ENCODE results near the gene WDR38.
"Not testable (repeated sequence)": the region's sequence is repeated elsewhere in the genome, so short reads cannot be mapped to it uniquely, and the experiment has no call there.

Gene WDR38

DNA sequence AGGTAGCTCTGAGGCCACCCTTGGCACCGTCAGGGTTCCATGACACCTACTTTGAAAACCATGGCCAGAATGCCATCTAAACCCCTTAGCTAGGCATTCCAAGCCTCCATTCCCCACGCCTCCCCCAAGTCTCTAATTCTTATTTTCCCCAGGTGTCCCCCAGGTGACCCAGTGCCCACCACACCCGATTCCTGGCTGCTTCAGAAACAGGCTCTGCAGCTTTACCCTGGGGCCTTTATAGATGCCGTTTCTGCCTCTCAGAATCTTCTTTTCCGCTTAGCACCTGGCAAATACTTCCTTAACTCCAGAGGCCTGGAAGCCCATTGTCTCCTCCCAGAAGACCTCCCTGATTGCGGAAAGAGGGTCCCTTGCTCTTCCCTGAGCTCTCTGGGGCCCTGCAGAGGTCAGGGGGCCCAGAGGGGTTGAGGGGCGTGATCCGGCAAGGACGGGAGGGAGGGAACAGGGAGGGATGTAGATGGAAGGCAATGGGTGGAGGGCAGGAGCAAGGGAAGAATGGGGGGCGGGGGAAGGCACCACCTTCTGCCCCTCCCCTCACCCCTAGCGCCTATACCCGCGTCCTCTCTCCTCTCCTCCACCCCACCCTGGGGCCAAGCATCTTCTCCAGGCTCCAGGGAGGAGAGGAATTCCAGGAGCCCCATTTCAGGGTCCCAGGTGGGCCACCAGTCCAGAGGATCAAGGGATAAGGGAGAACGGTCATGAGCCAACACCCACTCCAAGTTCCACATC is 12.0 kb upstream of the WDR38 start:
- no peaks in the 10 kb centered on the region for H3K36me3 Mint-ChIP-seq
- ATAC-seq (replicated peaks) = no peak
- DNase-seq = no peak
- H3K9me3 Mint-ChIP-seq = no peaks in the 10 kb centered on the region
- H3K4me3 Mint-ChIP-seq = no peak overlapping the region
- peaks cover 16 to 17% of the 10 kb centered on the region in 2 donors for H3K27me3 Mint-ChIP-seq
- H3K4me1 Mint-ChIP-seq = peaks cover 0 to 2% of the 10 kb centered on the region in 2 donors
- no peak overlapping the region for H3K27ac Mint-ChIP-seq

DNA sequence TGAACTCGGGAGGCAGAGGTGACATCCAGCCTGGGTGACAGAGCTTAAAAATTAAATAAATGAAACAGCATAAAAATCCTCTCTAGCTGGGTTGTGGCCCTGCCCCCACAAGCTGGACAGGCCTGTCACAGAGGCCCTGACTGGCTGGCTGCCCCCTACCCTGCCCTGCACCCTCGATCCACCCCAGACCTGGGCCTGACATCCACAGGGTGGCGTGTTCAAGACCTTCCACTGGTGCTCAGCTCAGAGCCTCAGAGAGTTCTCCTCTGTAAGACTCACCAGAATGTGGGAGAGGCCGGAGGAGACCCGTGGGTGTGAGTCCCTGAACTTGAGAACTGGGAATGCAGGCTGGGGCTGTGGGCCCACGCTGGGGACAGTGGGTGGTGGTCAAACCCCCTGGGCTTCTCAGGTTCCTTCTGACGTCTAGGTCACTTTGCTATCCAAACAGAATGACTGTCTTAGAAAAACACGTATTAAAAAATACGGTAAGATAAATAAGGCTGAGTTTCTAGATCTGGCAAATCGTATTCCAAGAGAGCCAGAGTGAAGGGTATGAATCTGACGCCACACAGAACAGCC is 9.7 kb upstream of the WDR38 start:
- ATAC-seq (replicated peaks) = no peak
- no peak overlapping the region for H3K4me3 Mint-ChIP-seq
- H3K27ac Mint-ChIP-seq = peak overlapping the region; percentile 31
- H3K27me3 Mint-ChIP-seq = peaks cover 0 to 6% of the 10 kb centered on the region in 2 donors
- no peaks in the 10 kb centered on the region for H3K36me3 Mint-ChIP-seq
- no peaks in the 10 kb centered on the region for H3K4me1 Mint-ChIP-seq
- no peak for DNase-seq
- no peaks in the 10 kb centered on the region for H3K9me3 Mint-ChIP-seq

DNA sequence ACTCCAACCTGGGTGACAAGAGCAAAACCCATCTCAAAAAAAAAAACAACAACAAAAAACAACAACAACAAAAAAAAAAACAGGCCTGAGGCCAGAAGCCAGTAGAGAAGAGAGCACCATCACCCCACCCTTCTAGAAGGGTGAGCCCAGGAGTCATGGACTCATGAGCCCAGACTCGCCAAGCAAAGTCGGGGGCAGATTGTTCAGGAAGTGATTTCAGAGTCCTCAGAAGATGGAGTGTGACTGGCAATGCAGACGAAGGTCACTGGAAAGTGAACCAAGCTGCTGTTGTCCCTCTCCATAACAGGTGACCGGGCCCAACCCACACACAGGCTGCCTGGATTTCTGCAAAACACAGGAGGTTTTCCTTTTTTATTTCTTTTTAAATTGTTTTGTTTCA is 9.0 kb upstream of the WDR38 start:
- H3K27me3 Mint-ChIP-seq = peaks cover 0 to 5% of the 10 kb centered on the region in 2 donors
- H3K4me3 Mint-ChIP-seq = no peak overlapping the region
- H3K4me1 Mint-ChIP-seq = no peaks in the 10 kb centered on the region

DNA sequence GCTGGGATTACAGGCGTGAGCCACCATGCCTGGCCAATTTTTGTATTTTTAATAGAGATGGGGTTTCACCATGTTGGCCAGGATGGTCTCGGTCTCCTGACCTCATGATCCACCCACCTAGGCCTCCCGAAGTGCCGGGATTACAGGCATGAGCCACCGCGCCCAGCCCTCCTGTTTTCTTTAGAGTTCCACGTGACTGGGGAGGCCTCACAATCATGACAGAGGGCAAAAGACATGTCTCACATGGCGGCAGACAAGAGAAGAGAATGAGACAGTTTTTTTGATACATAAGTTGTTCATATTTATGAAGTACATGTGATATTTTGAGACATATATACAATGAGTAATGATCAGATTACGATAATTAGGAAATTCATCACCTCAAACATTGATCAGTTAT is 6.8 kb upstream of the WDR38 start:
- not testable (repeated sequence) for H3K4me3 Mint-ChIP-seq; H3K9me3 Mint-ChIP-seq; H3K36me3 Mint-ChIP-seq; H3K27me3 Mint-ChIP-seq; ATAC-seq (replicated peaks); H3K4me1 Mint-ChIP-seq; H3K27ac Mint-ChIP-seq; DNase-seq

More for the DNA sequence above, 9.0 kb upstream of the WDR38 start:
- Mint-ChIP-seq H3K36me3 (no peaks in the 10 kb centered on the region), H3K9me3 (no peaks in the 10 kb centered on the region), H3K27ac (no peak overlapping the region)
- no peak for ATAC-seq (replicated peaks)
- DNase-seq = no peak

DNA sequence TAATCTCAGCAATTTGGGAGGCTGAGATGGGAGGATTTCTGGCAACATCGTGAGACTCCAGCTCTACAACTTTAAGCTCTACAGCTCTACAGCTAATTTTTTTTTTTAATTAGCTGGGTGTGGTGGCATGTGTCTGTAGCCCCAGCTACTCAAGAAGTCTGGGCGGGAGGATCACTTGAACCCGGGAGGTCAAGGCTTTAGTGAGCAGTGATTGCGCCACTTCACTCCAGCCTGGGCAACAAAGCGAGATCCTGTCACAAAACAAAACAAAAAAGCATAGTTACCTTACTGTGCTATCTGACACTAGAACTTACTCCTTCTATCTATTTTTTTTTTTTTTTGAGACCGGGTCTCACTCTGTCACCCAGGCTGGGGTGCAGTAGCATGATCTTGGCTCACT is 6.3 kb upstream of the WDR38 start:
- Mint-ChIP-seq H3K36me3 (no peaks in the 10 kb centered on the region), H3K4me3 (no peak overlapping the region), H3K27me3 (peaks cover 0 to 11% of the 10 kb centered on the region in 2 donors), H3K4me1 (no peaks in the 10 kb centered on the region), H3K9me3 (no peaks in the 10 kb centered on the region), H3K27ac (no peak overlapping the region)
- DNase-seq (no peak), ATAC-seq (replicated peaks) (no peak)

DNA sequence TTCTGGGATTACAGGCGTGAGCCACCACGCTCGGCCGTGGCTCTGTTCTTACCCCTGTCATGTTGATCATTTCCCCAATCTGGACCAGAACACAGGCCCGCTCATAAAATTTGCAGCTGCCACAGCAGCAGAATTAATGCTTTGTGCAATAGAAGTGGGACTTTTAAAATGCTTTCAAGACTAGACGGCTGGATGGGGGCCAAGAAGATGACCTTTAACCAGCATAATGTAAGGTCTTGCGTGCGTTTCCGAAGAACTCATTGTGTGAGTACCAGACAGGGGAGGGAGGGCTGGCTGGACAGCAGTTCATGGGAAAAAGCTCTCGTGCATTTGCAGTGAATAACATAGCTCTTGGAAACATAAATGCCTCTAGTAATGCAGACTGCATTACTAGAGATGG is 3.5 kb upstream of the WDR38 start:
- DNase-seq = no peak
- ATAC-seq (replicated peaks) = no peak
- Mint-ChIP-seq H3K4me1 (peaks cover 4 to 12% of the 10 kb centered on the region in 2 donors), H3K27me3 (peaks cover 0 to 11% of the 10 kb centered on the region in 2 donors), H3K4me3 (no peak overlapping the region), H3K9me3 (no peaks in the 10 kb centered on the region), H3K27ac (no peak overlapping the region), H3K36me3 (no peaks in the 10 kb centered on the region)

DNA sequence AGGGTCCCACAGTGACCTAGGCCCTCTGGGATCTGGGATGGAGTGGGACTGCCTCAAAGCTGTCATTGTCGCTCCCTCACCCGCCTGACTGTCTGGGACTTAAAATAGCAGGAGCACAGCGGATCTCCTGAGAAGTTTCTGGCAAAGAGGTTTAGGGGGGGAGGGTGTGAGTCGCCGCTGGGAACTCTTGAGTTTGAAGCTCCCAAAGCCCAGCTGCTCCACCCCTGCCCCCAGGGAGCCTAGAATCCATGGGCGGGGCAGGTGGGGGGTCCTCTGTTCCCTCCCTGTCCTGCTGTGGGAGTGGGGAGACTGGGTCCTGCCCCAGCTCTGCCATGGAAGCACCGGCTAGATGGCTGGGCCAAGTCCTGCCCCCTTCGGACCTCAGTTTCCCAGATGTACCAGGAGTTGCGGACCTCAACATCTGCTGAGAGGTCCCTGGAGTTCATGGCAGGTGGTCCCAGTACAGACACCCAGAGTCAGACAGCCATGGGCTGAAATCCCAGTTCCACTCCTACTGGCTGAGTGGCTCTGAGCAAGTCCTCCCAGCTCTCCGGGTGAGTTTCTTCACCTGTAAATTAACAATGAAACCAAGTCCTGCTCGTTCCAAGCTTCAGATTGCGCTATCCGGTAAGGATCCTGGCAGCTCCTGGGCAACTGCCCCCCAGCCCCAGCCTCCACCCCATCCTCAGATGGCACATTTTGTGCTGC is 985 bp upstream of the WDR38 start:
- peaks cover 7 to 24% of the 10 kb centered on the region in 2 donors for H3K4me1 Mint-ChIP-seq
- peaks cover 4 to 5% of the 10 kb centered on the region in 2 donors for H3K36me3 Mint-ChIP-seq
- H3K9me3 Mint-ChIP-seq = no peaks in the 10 kb centered on the region
- DNase-seq = no peak
- peak overlapping the region; percentile 69 to 85 for H3K4me3 Mint-ChIP-seq
- H3K27ac Mint-ChIP-seq = peak overlapping the region; percentile 62
- ATAC-seq (replicated peaks) = no peak
- peaks cover 0 to 11% of the 10 kb centered on the region in 2 donors for H3K27me3 Mint-ChIP-seq

DNA sequence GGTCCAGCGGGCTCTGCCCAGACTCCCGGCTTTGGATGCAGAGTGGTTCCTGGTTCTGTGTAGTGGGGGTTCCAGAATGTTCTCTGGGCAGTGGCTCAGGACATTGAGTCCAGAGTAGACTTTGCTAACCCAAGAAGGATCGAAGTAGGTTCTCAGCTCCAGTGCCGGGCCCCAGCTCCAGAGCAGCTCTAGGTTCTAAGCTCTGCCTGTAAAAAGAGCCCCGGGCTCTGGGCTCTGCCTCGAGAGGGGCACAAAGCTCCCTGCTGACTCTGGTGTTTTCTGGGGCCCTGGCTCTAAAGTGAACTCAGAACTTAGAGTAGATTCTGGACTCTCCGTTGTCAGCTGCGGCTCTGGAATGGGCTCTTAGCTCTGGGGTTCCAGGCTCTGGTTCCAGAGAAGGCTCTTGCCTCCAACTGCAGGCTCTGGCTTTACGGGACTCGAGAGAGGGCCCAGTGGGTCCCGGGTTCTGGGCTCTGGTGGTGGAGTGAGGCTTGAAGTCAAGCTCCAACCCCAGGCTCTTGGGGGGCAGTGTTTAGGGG is 414 bp downstream of the WDR38 start:
- no peaks in the 10 kb centered on the region for H3K9me3 Mint-ChIP-seq
- H3K27me3 Mint-ChIP-seq = peaks cover 0 to 11% of the 10 kb centered on the region in 2 donors
- no peak overlapping the region for H3K27ac Mint-ChIP-seq
- H3K4me3 Mint-ChIP-seq = peak overlapping the region; percentile 69 to 85
- no peak for ATAC-seq (replicated peaks)
- peaks cover 11 to 18% of the 10 kb centered on the region in 2 donors for H3K36me3 Mint-ChIP-seq
- peaks cover 18 to 38% of the 10 kb centered on the region in 2 donors for H3K4me1 Mint-ChIP-seq
- no peak for DNase-seq

DNA sequence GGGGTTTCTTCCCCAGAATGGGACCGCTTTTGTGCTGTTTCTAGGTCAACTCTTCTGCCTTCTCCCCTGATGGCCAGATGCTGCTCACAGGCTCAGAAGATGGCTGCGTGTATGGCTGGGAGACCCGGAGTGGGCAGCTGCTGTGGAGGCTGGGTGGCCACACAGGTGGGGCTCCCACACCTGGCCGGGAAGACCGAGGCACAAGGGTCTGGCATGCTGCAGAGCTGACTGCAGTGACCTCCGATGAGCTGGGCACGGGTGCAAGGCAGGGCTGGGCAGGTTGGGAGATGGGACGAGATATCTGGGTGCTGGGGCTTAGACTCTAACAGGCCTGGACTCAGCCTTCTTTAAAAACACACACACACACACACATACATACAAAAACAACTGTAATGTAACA is 901 bp downstream of the WDR38 start:
- peaks cover 11 to 21% of the 10 kb centered on the region in 2 donors for H3K36me3 Mint-ChIP-seq
- no peak overlapping the region for H3K27ac Mint-ChIP-seq
- ATAC-seq (replicated peaks) (no peak), DNase-seq (no peak)
- H3K9me3 Mint-ChIP-seq = no peaks in the 10 kb centered on the region
- H3K4me1 Mint-ChIP-seq = peaks cover 19 to 43% of the 10 kb centered on the region in 2 donors
- peaks cover 0 to 11% of the 10 kb centered on the region in 2 donors for H3K27me3 Mint-ChIP-seq
- no peak overlapping the region for H3K4me3 Mint-ChIP-seq

DNA sequence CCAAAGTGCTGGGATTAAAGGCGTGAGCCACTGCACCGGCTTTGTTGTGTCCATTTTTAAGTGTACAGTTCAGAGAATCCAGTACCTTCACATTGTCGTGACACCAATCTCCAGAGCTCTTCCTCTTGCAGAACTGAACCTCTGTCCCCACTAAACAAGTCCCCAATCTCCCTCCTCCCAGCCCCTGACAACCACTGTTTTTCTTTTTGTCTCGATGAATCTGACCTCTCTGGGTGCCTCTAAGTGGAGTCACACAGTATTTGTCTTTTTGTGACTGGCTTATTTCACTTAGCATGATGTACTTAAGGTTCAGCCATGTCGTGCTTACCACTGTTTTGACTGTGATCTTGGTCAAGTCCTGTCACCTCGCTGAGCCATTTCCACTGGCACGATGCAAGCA is 1.6 kb downstream of the WDR38 start:
- Mint-ChIP-seq H3K27ac (peak overlapping the region; percentile 72), H3K4me1 (peaks cover 25 to 50% of the 10 kb centered on the region in 2 donors), H3K27me3 (peaks cover 0 to 11% of the 10 kb centered on the region in 2 donors), H3K9me3 (no peaks in the 10 kb centered on the region), H3K4me3 (no peak overlapping the region), H3K36me3 (peaks cover 17 to 28% of the 10 kb centered on the region in 2 donors)
- no peak for DNase-seq
- ATAC-seq (replicated peaks) = no peak

DNA sequence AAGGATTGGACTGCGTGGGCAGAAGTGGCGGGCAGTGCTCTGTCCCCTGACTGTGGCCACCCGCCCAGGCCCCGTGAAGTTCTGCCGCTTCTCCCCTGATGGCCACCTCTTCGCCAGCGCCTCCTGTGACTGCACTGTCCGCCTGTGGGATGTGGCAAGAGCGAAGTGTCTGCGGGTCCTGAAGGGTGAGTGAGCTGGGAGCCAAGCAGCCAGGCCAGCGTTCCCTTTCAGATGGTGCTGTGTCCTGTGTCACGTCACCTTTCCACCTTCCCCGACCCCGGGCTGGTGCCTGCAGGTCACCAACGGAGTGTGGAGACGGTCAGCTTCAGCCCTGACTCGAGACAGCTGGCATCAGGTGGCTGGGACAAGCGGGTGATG is 2.3 kb downstream of the WDR38 start:
- Mint-ChIP-seq H3K4me1 (peaks cover 32 to 57% of the 10 kb centered on the region in 2 donors), H3K36me3 (peaks cover 24 to 35% of the 10 kb centered on the region in 2 donors), H3K27ac (peak overlapping the region; percentile 72), H3K27me3 (peaks cover 0 to 11% of the 10 kb centered on the region in 2 donors), H3K9me3 (no peaks in the 10 kb centered on the region), H3K4me3 (no peak overlapping the region)
- ATAC-seq (replicated peaks) = no peak
- DNase-seq = no peak

DNA sequence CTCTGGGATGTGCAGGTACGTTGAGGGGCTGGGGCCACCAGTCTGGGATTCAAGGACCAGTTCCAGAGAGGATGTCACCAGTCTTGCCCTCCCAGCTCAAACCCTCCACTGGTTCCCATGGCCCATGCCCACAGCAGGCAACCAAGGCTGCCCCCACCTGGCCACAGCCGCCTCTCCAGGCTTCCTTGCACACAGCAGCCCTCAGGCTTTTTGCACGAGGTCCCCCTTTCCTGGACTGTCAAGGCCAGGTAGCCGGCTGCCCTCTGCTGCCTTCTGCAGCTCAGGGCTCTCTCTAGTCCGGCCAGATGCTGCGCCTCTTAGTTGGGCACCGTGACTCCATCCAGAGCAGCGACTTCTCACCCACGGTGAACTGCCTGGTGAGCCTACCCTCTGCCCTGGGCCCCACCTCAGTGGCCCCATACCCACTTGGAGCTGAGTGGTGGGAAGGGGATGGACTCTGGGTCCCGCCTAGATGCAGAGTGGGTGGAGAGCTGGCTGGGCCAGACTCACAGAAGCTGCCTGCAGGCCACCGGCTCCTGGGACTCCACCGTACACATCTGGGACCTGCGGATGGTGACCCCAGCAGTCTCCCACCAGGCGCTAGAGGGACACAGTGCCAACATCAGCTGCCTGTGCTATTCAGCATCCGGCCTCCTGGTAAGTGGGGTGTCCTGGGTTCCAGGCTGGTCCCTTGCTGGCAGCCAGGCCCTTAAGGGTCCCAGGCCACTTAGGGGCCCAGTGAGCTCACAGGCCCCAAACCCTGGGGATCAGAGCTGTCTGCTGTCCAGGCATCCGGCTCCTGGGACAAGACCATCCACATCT is 2.9 kb downstream of the WDR38 start:
- ATAC-seq (replicated peaks) (peak in 1 of 2 donors; percentile 12), DNase-seq (no peak)
- peaks cover 0 to 5% of the 10 kb centered on the region in 2 donors for H3K27me3 Mint-ChIP-seq
- H3K9me3 Mint-ChIP-seq = no peaks in the 10 kb centered on the region
- no peak overlapping the region for H3K4me3 Mint-ChIP-seq
- H3K36me3 Mint-ChIP-seq = peaks cover 30 to 41% of the 10 kb centered on the region in 2 donors
- peaks cover 32 to 63% of the 10 kb centered on the region in 2 donors for H3K4me1 Mint-ChIP-seq
- H3K27ac Mint-ChIP-seq = peak overlapping the region; percentile 20

DNA sequence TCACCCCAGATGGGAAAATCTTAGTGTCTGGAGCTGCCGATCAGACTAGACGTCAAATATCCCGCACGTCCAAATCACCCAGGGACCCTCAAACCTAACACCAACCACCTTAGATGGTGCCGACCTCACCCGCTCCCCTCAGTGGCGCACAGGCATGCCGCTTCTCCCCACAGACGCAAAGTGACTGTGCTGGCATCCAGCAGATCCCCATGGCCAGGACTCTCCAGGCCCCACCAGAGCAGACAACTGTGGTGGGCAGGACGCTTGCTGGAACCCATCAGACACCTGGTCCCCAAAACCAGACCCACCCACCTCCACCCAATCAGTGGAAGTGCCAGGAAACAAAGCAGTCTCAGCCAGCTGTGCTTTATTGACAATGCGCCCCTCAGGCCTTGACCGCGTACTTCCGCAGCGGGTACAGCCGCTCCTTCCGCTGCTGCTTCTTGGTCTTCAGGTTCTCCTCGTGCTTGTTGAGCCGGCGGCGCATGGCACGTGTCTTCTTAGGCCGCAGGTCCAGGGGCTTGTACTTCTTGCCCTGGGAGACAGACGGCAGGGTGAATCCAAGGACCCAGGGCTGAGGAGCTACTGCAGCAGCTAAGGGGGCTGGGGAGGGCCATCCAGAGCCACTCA is 4.4 kb downstream of the WDR38 start:
- Mint-ChIP-seq H3K27ac (peak overlapping the region; percentile 61), H3K36me3 (peaks cover 36 to 47% of the 10 kb centered on the region in 2 donors)

More for the DNA sequence above, 4.4 kb downstream of the WDR38 start:
- peak overlapping the region; percentile 9 to 37 for H3K4me3 Mint-ChIP-seq
- peaks cover 33 to 71% of the 10 kb centered on the region in 2 donors for H3K4me1 Mint-ChIP-seq
- no peak for DNase-seq
- no peak for ATAC-seq (replicated peaks)
- no peaks in the 10 kb centered on the region for H3K9me3 Mint-ChIP-seq
- H3K27me3 Mint-ChIP-seq = no peaks in the 10 kb centered on the region
